Endothelial cell of umbilical vein (primary cell): ENCODE measurements around the gene ANO4. TPM values are rescaled to one million over a fixed set of nuclear protein-coding genes. Genes with fewer than 3 reads are reported as not detected.

ENCODE experiments used
- BruUV-seq: library from RNA; stranded (reverse); fragments of 400-500 nt; replicated peaks from 2 replicates; lab custom pipeline; 2021; lab: Mats Ljungman, UMichigan
- CTCF ChIA-PET: fragments of 300-600, 350-600 bp; sonication (Branson Sonifier 250); formaldehyde crosslinking; loops from one replicate; lab custom pipeline; 2021; ENCODE audit warnings: antibody characterized with exemption, inconsistent platforms; lab: Charles Lee
- POLR2A ChIA-PET: fragments of 300-600, 350-600 bp; sonication (Branson Sonifier 250); formaldehyde crosslinking; loops from one replicate; lab custom pipeline; 2021; ENCODE audit warnings: antibody characterized with exemption, inconsistent platforms; lab: Charles Lee
- DNase-seq: peaks from one replicate; pipeline ENCODE4 v3.0.0-alpha.2; 2011; ENCODE audit warnings: low read depth, low spot score
- FAIRE-seq: peaks from 2 replicates; lab custom pipeline; 2011; peaks lifted over from hg19 to GRCh38; lab: Jason Lieb, UNC
- H2AFZ ChIP-seq: 2 replicates; pipeline ENCODE4 v1.6.0; 2012; ENCODE audit warnings: low read depth, low read length, control low read depth, inconsistent platforms
- H3K27ac ChIP-seq: 2 replicates; pipeline ENCODE4 v1.5.1; 2011; ENCODE audit warnings: low read depth, mild to moderate bottlenecking, control low read depth, low read length, moderate library complexity; ENCODE audit not compliant: insufficient read depth
- H3K27me3 ChIP-seq, 2 experiments: 2 replicates each; pipeline versions ENCODE4 v1.6.0 to v1.6.1; 2011; ENCODE audit warnings: low read length in 2 of 2, mixed read lengths in 1 of 2; ENCODE audit not compliant: control insufficient read depth in 2 of 2, insufficient read depth in 2 of 2
- H3K36me3 ChIP-seq, 2 experiments: 2 replicates in 1 of 2; 3 replicates in 1 of 2; pipeline ENCODE4 v1.5.1; 2011; ENCODE audit warnings: low read length in 2 of 2, mild to moderate bottlenecking in 1 of 2, moderate library complexity in 1 of 2; ENCODE audit not compliant: control insufficient read depth in 2 of 2, insufficient read depth in 2 of 2; ENCODE audit errors: extremely low read depth in 1 of 2
- H3K4me1 ChIP-seq: 3 replicates; pipeline ENCODE4 v1.5.1; 2011; ENCODE audit warnings: mild to moderate bottlenecking, low read length; ENCODE audit not compliant: control insufficient read depth, insufficient read depth; ENCODE audit errors: extremely low read depth
- H3K4me2 ChIP-seq: 2 replicates; pipeline ENCODE4 v1.6.1; 2011; ENCODE audit warnings: low read length, control low read depth, mixed read lengths; ENCODE audit not compliant: insufficient read depth
- H3K4me3 ChIP-seq, 3 experiments: fragments of 200-600 bp in 1 of 3; sonication (generic), shearing (Covaris generic) in 1 of 3; replicated peaks in 1 of 3; 2 replicates each; pipeline ENCODE4 v1.5.1; 2011 to 2016; ENCODE audit warnings: control low read depth in 3 of 3, low read length in 3 of 3, mild to moderate bottlenecking in 2 of 3, inconsistent platforms in 1 of 3, low read depth in 1 of 3, moderate library complexity in 1 of 3; ENCODE audit not compliant: insufficient read depth in 1 of 3
- H3K79me2 ChIP-seq: 2 replicates; pipeline ENCODE4 v1.6.0; 2012; ENCODE audit warnings: low read length, inconsistent platforms; ENCODE audit not compliant: control insufficient read depth, insufficient read depth
- H3K9ac ChIP-seq: replicated peaks from 2 replicates; pipeline ENCODE3; 2011; ENCODE audit warnings: low read length, control low read depth; ENCODE audit not compliant: insufficient read depth; ENCODE audit errors: extremely low read depth
- H3K9me1 ChIP-seq: replicated peaks from 3 replicates; pipeline ENCODE4 v1.6.0; 2011; ENCODE audit warnings: mild to moderate bottlenecking, low read length; ENCODE audit not compliant: control insufficient read depth, insufficient read depth; ENCODE audit errors: extremely low read depth
- H3K9me3 ChIP-seq: replicated peaks from 2 replicates; pipeline ENCODE4 v1.5.1; 2012; ENCODE audit warnings: low read length, inconsistent platforms; ENCODE audit not compliant: control insufficient read depth, insufficient read depth
- H4K20me1 ChIP-seq: replicated peaks from 2 replicates; pipeline ENCODE3; 2011; ENCODE audit warnings: mild to moderate bottlenecking, low read length; ENCODE audit not compliant: control insufficient read depth, insufficient read depth; ENCODE audit errors: extremely low read depth
- EZH2 ChIP-seq: IDR thresholded peaks from 2 replicates; pipeline ENCODE4 v1.6.1; 2012; ENCODE audit warnings: borderline replicate concordance, low read depth, mild to moderate bottlenecking, moderate library complexity, low read length, inconsistent platforms; ENCODE audit not compliant: severe bottlenecking
- FOS ChIP-seq: IDR thresholded peaks from 2 replicates; pipeline ENCODE4 v1.6.1; 2011; ENCODE audit warnings: mild to moderate bottlenecking, low read length, moderate library complexity, borderline replicate concordance; ENCODE audit not compliant: insufficient read depth
- GATA2 ChIP-seq: IDR thresholded peaks from 2 replicates; pipeline ENCODE4 v1.7.0; 2011; ENCODE audit warnings: low read depth, mild to moderate bottlenecking, moderate library complexity, mixed read lengths, low read length; ENCODE audit not compliant: insufficient read length, insufficient read depth
- POLR2AphosphoS5 ChIP-seq: IDR thresholded peaks from 2 replicates; pipeline ENCODE4 v1.6.1; 2012; ENCODE audit warnings: low read depth, mild to moderate bottlenecking, control low read depth, low read length, moderate library complexity; ENCODE audit not compliant: insufficient read depth
- dilution Hi-C: fragments of 300-500 bp; cut with MboI; formaldehyde crosslinking; loops from one replicate; pipeline ENCODE4 v1.15.0; 2019; ENCODE audit warnings: low sequenced_read_pairs; ENCODE audit not compliant: extremely low pct_ligation_motif_present
- intact Hi-C: fragments of 100-400 bp; cut with micrococcal nuclease; formaldehyde crosslinking; loops from one replicate; pipeline ENCODE4 v1.10.0; 2022
- polyA plus RNA-seq, 4 experiments: library from polyadenylated mRNA; depleted of rRNA in 3 of 4; stranded (reverse) in 3 of 4; unstranded in 1 of 4; fragments of >200 nt; gene quantifications; 2 replicates each; pipeline versions ENCODE4 v1.2.1 to v1.2.3, GENCODE V29; 2011 to 2012; ENCODE audit warnings: missing spikeins in 1 of 4
- total RNA-seq: library from RNA; stranded (reverse); gene quantifications from 2 replicates; pipeline ENCODE4 v1.2.3, GENCODE V29; 2021
- TF ChIP-seq, protein P1 (sequence below): IDR thresholded peaks from 2 replicates; pipeline ENCODE4 v1.6.1; 2011; ENCODE audit not compliant: insufficient read depth, insufficient read length

Gene ANO4
- total and polyA plus RNA-seq, 2 donors (not counting 3 experiments of a cell fraction or from before 2014, with no cell fraction given), result 0.25 TPM; not detected in 1

DNA sequence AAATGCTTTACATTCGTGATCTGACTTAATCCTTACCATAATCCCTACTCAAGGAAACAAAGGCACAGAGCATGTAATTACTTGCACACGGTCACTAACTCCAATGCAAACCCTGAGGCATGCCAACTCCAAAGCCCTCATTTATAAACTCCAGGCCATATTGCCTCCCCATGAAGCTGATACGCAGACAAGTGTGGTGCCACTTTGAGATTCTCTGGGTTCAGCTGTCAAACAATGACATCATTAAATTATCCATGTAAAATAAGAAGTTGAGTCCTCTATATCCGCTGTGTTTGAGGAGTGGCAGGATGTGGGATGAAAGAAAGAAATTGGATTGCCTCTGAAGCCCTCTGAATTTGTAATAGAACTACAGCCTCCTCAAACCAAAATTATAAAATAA is 62.8 kb downstream of the ANO4 start:
- Histone ChIP-seq H3K4me2 (no peak overlapping the region), H3K9me1 (no peaks in the 10 kb centered on the region), H3K4me1 (no peaks in the 10 kb centered on the region), H4K20me1 (no peaks in the 10 kb centered on the region), H3K27ac (no peak overlapping the region), H3K36me3 (no peaks in the 10 kb centered on the region), H3K4me3 (no peak overlapping the region), H3K79me2 (no peaks in the 10 kb centered on the region), H3K9me3 (no peaks in the 10 kb centered on the region), H3K27me3 (no peaks in the 10 kb centered on the region), H2AFZ (no peak overlapping the region), H3K9ac (no peak overlapping the region)
- DNase-seq (no peak), FAIRE-seq (no peak)
- BruUV-seq, result no TSS peak
- intact Hi-C loops, result no loop called here
- POLR2A ChIA-PET, result no interaction called here
- CTCF ChIA-PET, result no interaction called here
- TF ChIP-seq FOS, result no peak
- dilution Hi-C loops, result no loop called here

DNA sequence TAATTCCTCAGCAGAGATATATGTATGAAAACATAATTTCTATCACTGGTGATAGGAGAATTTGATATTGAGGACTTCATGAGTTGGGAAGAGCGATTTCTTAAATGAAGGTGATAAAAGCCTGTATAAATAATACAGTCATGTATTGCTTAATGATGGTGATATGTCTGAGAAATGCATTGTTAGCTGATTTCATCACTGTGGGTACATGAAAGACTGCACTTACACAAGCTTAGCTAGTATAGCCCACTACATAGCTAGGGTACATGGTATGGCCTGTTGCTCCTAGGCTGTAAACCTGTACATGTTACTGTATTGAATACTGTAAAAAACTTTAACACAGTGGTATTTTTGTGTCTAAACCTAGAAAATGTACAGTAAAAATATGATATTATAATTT is 63.4 kb downstream of the ANO4 start:
- TF ChIP-seq POLR2AphosphoS5 (no peak), EZH2 (no peak), GATA2 (no peak)
- TF ChIP-seq, protein P1, sequence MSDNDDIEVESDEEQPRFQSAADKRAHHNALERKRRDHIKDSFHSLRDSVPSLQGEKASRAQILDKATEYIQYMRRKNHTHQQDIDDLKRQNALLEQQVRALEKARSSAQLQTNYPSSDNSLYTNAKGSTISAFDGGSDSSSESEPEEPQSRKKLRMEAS, result no peak
- DNase-seq (no peak), FAIRE-seq (no peak)
- Histone ChIP-seq H3K36me3 (no peaks in the 10 kb centered on the region), H4K20me1 (no peaks in the 10 kb centered on the region), H3K27me3 (no peaks in the 10 kb centered on the region), H3K79me2 (no peaks in the 10 kb centered on the region), H3K9ac (no peak overlapping the region), H3K9me3 (no peaks in the 10 kb centered on the region), H3K4me3 (no peak overlapping the region), H3K4me2 (no peak overlapping the region), H3K9me1 (no peaks in the 10 kb centered on the region), H2AFZ (no peak overlapping the region), H3K27ac (no peak overlapping the region), H3K4me1 (no peaks in the 10 kb centered on the region)
- dilution Hi-C loops, result no loop called here
- no TSS peak for BruUV-seq
- ChIA-PET POLR2A (no interaction called here), CTCF (no interaction called here)
- intact Hi-C loops, result no loop called here
